ENCODE measurements around the gene CELF2.

Gene CELF2

GRCh38 chr10:11138314-11139033 lies 120.8 kb downstream of the CELF2 start:
- DNase-seq, result no peak

GRCh38 chr10:11140963-11141362 lies 123.3 kb downstream of the CELF2 start:
- no peak for DNase-seq

GRCh38 chr10:11141571-11142091 lies 124.0 kb downstream of the CELF2 start:
- no peak for DNase-seq

- DNase-seq, result peak; percentile 56
Measured at GRCh38 chr10:11142777-11143176, 125.1 kb downstream of the CELF2 start.

- DNase-seq, result no peak
Measured at GRCh38 chr10:11143242-11143641, 125.6 kb downstream of the CELF2 start.

- no peak for DNase-seq
Measured at GRCh38 chr10:11144626-11145494, 127.2 kb downstream of the CELF2 start.

- DNase-seq, result peak; percentile 83
Measured at GRCh38 chr10:11145495-11145855, 127.8 kb downstream of the CELF2 start.

- peak; percentile 32 for DNase-seq
Measured at GRCh38 chr10:11146402-11147171, 128.9 kb downstream of the CELF2 start.

GRCh38 chr10:11147722-11148121 lies 130.1 kb downstream of the CELF2 start:
- peak; percentile 59 for DNase-seq

- DNase-seq, result peak; percentile 33
Measured at GRCh38 chr10:11148142-11149028, 130.7 kb downstream of the CELF2 start.

GRCh38 chr10:11149807-11150141 lies 132.1 kb downstream of the CELF2 start:
- no peak for DNase-seq

- DNase-seq, result peak; percentile 86
Measured at GRCh38 chr10:11150231-11150731, 132.6 kb downstream of the CELF2 start.

GRCh38 chr10:11150879-11151415 lies 133.3 kb downstream of the CELF2 start:
- peak; percentile 83 for DNase-seq

- DNase-seq, result no peak
Measured at GRCh38 chr10:11152801-11153200, 135.1 kb downstream of the CELF2 start.

- DNase-seq, result no peak
Measured at GRCh38 chr10:11153245-11153644, 135.6 kb downstream of the CELF2 start.

GRCh38 chr10:11153766-11154165 lies 136.1 kb downstream of the CELF2 start:
- DNase-seq, result no peak

GRCh38 chr10:11154333-11154732 lies 136.7 kb downstream of the CELF2 start:
- DNase-seq, result no peak

- DNase-seq, result no peak
Measured at GRCh38 chr10:11154849-11155498, 137.3 kb downstream of the CELF2 start.

- DNase-seq, result peak; percentile 53
Measured at GRCh38 chr10:11156480-11156879, 138.8 kb downstream of the CELF2 start.

GRCh38 chr10:11157292-11158076 lies 139.8 kb downstream of the CELF2 start:
- DNase-seq, result no peak

Measured in CD4-positive, alpha-beta T cell treated with Interleukin-17A for 1 hour (primary cell).